HFF-Myc (cell line): ENCODE data around the gene SEMA4B.
"Not testable (repeated sequence)": the region's sequence is repeated elsewhere in the genome, so short reads cannot be mapped to it uniquely, and the experiment has no call there.

Source experiments
- DNase-seq: peaks from one replicate; pipeline ENCODE4 v3.0.0-alpha.2; 2011; ENCODE audit warnings: low read depth; ENCODE audit errors: extremely low read depth
- H3K4me3 ChIP-seq: replicated peaks from 2 replicates; pipeline ENCODE4 v1.5.1; 2011; ENCODE audit warnings: low read depth, mild to moderate bottlenecking, control low read depth, low read length
- CTCF ChIP-seq: IDR thresholded peaks from 2 replicates; pipeline ENCODE4 v1.5.1; 2012; ENCODE audit warnings: mild to moderate bottlenecking, low read depth, low read length, control low read depth; ENCODE audit errors: missing control alignments

The SEMA4B gene

GRCh38 chr15:90243943-90244639 lies 43.0 kb downstream of the SEMA4B start:
- TF ChIP-seq CTCF: no peak
- H3K4me3 ChIP-seq: no peak overlapping the region
- no peak for DNase-seq

- no peak for DNase-seq
- no peak for TF ChIP-seq CTCF
- H3K4me3 ChIP-seq: peak overlapping the region; percentile 58
These were observed 47.7 kb downstream of the SEMA4B start for GRCh38 chr15:90248789-90249202.

- DNase-seq: peak; percentile 50
- TF ChIP-seq CTCF: no peak
- H3K4me3 ChIP-seq: peak within 1 kb of the TSS; percentile 58
These were observed 48.2 kb downstream of the SEMA4B start, which contains the start of gene TTLL13 for GRCh38 chr15:90249203-90249863. TSS of gene TTLL13 (plus strand) at chr15:90249556. CDS start at chr15:90250631, 1,075 bp downstream.

- DNase-seq: no peak
- TF ChIP-seq CTCF: no peak
- H3K4me3 ChIP-seq: no peak overlapping the region
These were observed 56.6 kb downstream of the SEMA4B start for GRCh38 chr15:90257776-90258175.

GRCh38 chr15:90259524-90259923 lies 58.4 kb downstream of the SEMA4B start:
- DNase-seq: no peak
- no peak for TF ChIP-seq CTCF
- H3K4me3 ChIP-seq: no peak overlapping the region

- not testable (repeated sequence) for H3K4me3 ChIP-seq, DNase-seq
These were observed 59.6 kb downstream of the SEMA4B start for GRCh38 chr15:90260731-90261130.

- no peak overlapping the region for H3K4me3 ChIP-seq
- DNase-seq: no peak
- no peak for TF ChIP-seq CTCF
These were observed 60.7 kb downstream of the SEMA4B start for GRCh38 chr15:90261811-90262210.
